HG03575 (cell line): ENCODE data around the gene ZNF177.

Source experiments
- ATAC-seq: cut with Tn5 transposase; IDR thresholded peaks from one replicate; pipeline ENCODE4 v1.9.1; 2021; ENCODE audit not compliant: unreplicated experiment, insufficient number of reproducible peaks, low FRiP score; ENCODE audit errors: extremely low read depth

ZNF177 gene

GRCh38 chr19:9413240-9413954, 50.6 kb downstream of the ZNF177 start:
- ATAC-seq, result no peak

DNA sequence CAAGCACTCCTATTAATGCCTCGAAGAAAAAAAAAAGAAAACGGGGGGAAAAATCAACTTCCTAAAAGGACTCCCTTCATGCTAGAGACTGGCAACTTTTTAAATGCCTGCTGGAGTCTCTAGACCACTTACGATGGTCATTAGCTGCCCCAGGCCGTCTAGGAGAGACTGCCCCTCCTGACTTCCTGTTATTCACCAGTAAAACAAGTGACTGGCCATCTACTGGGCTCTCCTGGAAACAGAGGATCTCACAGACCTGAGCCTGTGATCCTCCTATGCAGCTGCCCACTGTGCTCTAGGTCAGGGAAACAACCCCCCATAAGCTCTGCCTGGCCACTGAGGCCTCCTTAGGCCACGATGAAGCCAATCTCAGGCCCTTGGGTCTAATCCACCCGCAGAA, 65.1 kb downstream of the ZNF177 start:
- ATAC-seq, result no peak

DNA sequence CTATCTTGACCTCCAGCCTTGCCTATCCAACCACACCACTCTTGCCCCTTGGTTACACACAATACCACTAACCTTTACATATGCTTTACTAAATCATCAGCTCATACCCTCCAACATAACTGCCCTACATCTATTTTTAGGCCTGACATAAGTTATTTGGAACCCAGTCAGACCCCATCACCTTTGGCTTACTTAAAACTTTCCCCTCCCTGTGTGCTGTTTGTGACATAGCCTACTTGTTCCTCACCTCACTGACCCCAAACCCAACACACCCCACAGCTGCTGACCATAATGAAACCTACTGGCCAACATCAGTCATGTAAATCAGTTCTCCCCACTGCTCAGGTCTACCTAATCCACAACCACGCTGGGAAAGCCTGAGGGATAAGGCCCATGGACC, 67.6 kb downstream of the ZNF177 start:
- ATAC-seq, result no peak

DNA sequence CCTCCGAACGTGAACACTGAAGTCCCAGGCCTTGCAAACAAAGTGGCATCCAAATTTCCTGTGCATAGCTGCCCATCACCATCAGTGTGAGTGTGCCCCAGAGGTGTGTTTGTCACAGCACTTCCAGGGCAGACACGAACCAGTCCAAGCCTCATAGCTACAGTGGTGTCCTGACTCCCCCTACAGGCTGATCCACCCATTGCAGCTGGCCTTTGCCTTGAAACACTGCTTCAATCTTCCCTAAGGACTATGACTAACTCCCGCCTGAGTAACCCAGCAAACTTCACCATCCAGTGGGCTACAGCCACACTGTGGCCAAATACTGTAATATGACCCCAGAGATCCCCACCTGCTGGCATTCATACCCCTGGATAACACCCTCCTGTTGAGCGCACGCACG, 68.7 kb downstream of the ZNF177 start:
- ATAC-seq, result no peak
